Heart left ventricle (tissue), 16 donors: Measurements from ENCODE around the gene PIK3AP1. TPM values are rescaled to one million over a fixed set of nuclear protein-coding genes. Genes with fewer than 3 reads are reported as not detected.

ENCODE experiments used
- ATAC-seq, 4 donors: fragments of 200-7000 bp; cut with Tn5 transposase; one replicate each; pipeline ENCODE4 v1.9.1; 2020 to 2022; ENCODE audit warnings: moderate library complexity in 4 of 4, mild to moderate bottlenecking in 3 of 4, moderate number of reproducible peaks in 1 of 4
- DNase-seq, 5 donors: peaks; one replicate each; pipeline ENCODE4 v3.0.0-alpha.2; 2020
- H3K27ac ChIP-seq, 12 donors: fragments of 200-600 bp; sonication (generic) in 4 of 12; one replicate each; pipeline versions ENCODE4 v1.5.0 to v1.8.0; 2016 to 2022; ENCODE audit warnings: mild to moderate bottlenecking in 2 of 12
- H3K27me3 ChIP-seq, 9 donors: fragments of 200-600 bp; sonication (generic) in 2 of 9; one replicate each; pipeline versions ENCODE4 v1.5.1 to v1.8.0; 2016 to 2022; ENCODE audit warnings: mild to moderate bottlenecking in 3 of 9
- H3K36me3 ChIP-seq, 9 donors: fragments of 200-600 bp; sonication (generic) in 2 of 9; one replicate each; pipeline versions ENCODE4 v1.5.0 to v1.8.0; 2018 to 2022; ENCODE audit warnings: mild to moderate bottlenecking in 2 of 9
- H3K4me1 ChIP-seq, 12 donors: fragments of 200-600 bp; sonication (generic) in 4 of 12; one replicate each; pipeline versions ENCODE4 v1.5.0 to v1.8.0; 2016 to 2022; ENCODE audit warnings: mild to moderate bottlenecking in 3 of 12
- H3K4me3 ChIP-seq, 12 donors: fragments of 200-600 bp; sonication (generic) in 4 of 12; one replicate each; pipeline versions ENCODE4 v1.5.0 to v1.8.0; 2017 to 2022; ENCODE audit warnings: mild to moderate bottlenecking in 9 of 12, moderate library complexity in 4 of 12
- H3K9me3 ChIP-seq, 12 donors: fragments of 200-600 bp; sonication (generic) in 4 of 12; one replicate each; pipeline versions ENCODE4 v1.5.0 to v1.8.0; 2016 to 2022; ENCODE audit warnings: mild to moderate bottlenecking in 1 of 12
- CTCF ChIP-seq, 12 donors: fragments of 200-600 bp; sonication (generic) in 4 of 12; IDR thresholded peaks; one replicate each; pipeline versions ENCODE4 v1.5.0 to v1.8.0; 2018 to 2022; ENCODE audit warnings: antibody characterized with exemption in 12 of 12, mild to moderate bottlenecking in 5 of 12
- POLR2A ChIP-seq, 2 donors: fragments of 450-650 bp; IDR thresholded peaks; one replicate each; pipeline ENCODE4 v1.6.1; 2017; ENCODE audit warnings: antibody characterized with exemption in 2 of 2, mild to moderate bottlenecking in 2 of 2, moderate library complexity in 2 of 2
- WGBS, 4 donors: extraction: QIAGEN DNeasy Blood & Tissue Kit in 2 of 4; methylation state at CpG; one replicate each; pipeline versions ENCODE4 v1.1.5 to v1.1.7; 2013 to 2018; 5-methylcytosine and 5-hydroxymethylcytosine counted together
- intact Hi-C, 10 donors: fragments of 100-400 bp; cut with DNase I; formaldehyde crosslinking; loops; one replicate each; pipeline versions ENCODE4 v1.11.1 to v1.14.2; 2022
- polyA plus RNA-seq, 2 donors: library from polyadenylated mRNA; stranded (reverse); fragments of 200-250 nt; gene quantifications; one replicate each; pipeline ENCODE4 v1.2.3, GENCODE V29; 2013
- total RNA-seq, 9 donors: library from RNA; depleted of rRNA in 2 of 9; stranded (reverse); fragments of >200 nt in 2 of 9; fragmentation: NEBNext Ultra II Directional in 3 of 9; extraction: Animal tissue kit (Norgen Biotek cat#: 25700) in 3 of 9; gene quantifications; one replicate each; pipeline versions ENCODE4 v1.1.0 to v1.2.4, GENCODE V29; 2016 to 2023
- donor health status: ischemic (EF 13 %, LVEDD 7.1; RV severe dilation, severe dysfunction).
- donor health status: healthy with polysubstance abuse.
- donor health status: DM: no; HTN: yes; CAD: no.
- donor health status: DM: no; HTN: no; CAD: no.
- donor health status: ischemic (EF 25% LVEDD 6.9; RV normal size, moderate dysfunction).
- donor health status: ischemic (EF 25% LVEDD 5.7; RV mildly dilated, moderate dysfunction).
- donor health status: healthy.
- donor health status: DM: yes; HTN: yes; CAD: no.
- donor health status: ischemic (EF 35%, LVEDD 5.7; RV mildly dilated, moderate dysfunction).
- donor health status: nonischemic (EF 11% LVEDD 7.7; RV severe dilation, severe dysfunction).
- donor health status: DM: yes; HTN: yes; CAD: no.
- donor health status: PGD.
- donor health status: ischemic (EF 29% LVEDD 5.4; RV normal size, mild dysfunction).
- donor health status: nonischemic (EF 23%, LVEDD 6.1; RV moderate dilation, normal function).

The PIK3AP1 gene
- total and polyA plus RNA-seq, 11 donors, result 1.3 to 37.9 (median 4.4) TPM

DNA sequence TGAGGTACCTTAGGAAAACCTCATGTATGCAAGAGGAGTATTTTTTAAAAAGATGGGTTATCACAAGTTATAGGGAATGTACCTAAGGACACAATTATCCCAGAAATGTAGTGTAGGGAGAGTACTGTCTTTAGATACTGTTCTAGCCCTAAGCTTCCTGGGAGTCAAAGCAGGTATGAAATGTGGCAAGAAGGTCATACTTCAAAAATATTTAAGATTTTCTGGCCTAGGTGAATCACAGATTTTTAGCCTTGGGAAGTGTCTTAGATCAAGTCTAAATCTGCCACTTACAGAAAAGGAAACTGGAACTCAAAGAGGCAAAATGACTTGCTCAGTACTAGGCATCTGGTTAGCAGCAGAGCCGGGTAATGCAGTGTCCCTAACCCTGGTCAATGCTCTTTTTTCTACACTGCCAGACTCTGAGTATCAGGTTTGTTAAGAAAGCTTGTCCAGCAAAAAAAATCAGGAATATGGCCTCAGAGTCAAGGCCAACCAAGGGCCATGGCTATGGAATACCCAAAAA lies 13.9 kb downstream of the PIK3AP1 start:
- no peaks in the 10 kb centered on the region for H3K36me3 ChIP-seq
- peaks cover 0 to 77% (median 0%) of the 10 kb centered on the region in 12 donors for H3K4me1 ChIP-seq
- no peak for ATAC-seq
- no peaks in the 10 kb centered on the region for H3K27me3 ChIP-seq
- no peak overlapping the region for H3K4me3 ChIP-seq
- DNase-seq, result no peak
- 71 to 90% (median 86%) methylated on average over 1 of the region's 1 CpG for WGBS, 4 donors
- TF ChIP-seq POLR2A (IDR thresholded peaks at IDR 0.05) (no peak), CTCF (IDR thresholded peaks at IDR 0.05) (no peak)
- no peaks in the 10 kb centered on the region for H3K9me3 ChIP-seq
- peak overlapping the region in 1 of 12 donors; percentile 42 for H3K27ac ChIP-seq
- intact Hi-C loops, result no loop called here

DNA sequence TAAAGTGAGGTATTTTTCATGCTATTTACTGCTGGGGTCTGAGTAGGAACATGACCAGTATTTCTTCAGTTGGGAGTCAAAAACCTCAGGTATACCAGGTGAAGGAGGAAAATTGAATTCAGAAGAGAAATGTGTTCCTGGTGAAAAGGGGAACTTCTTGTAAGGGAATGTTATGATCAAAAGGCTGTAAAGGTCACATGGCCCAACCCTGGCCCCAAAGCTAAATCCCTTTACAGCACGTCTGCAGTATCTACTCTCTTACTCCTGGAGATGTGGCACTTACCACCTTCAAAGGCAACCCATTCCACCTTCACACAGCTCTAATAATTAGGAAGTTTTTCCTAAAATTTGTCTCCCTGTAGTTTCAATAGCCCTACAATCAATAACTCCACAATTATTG lies 15.2 kb downstream of the PIK3AP1 start:
- Histone ChIP-seq H3K4me1 (peaks cover 0 to 76% (median 0%) of the 10 kb centered on the region in 12 donors), H3K9me3 (no peaks in the 10 kb centered on the region), H3K27ac (peak overlapping the region in 1 of 12 donors; percentile 4), H3K4me3 (no peak overlapping the region), H3K36me3 (no peaks in the 10 kb centered on the region), H3K27me3 (no peaks in the 10 kb centered on the region)
- intact Hi-C loops, result no loop called here
- TF ChIP-seq CTCF (IDR thresholded peaks at IDR 0.05), result no peak
- no peak for TF ChIP-seq POLR2A (IDR thresholded peaks at IDR 0.05)
- 55 to 73% (median 72%) methylated on average over 1 of the region's 1 CpG for WGBS, 4 donors
- no peak for DNase-seq
- ATAC-seq, result no peak

DNA sequence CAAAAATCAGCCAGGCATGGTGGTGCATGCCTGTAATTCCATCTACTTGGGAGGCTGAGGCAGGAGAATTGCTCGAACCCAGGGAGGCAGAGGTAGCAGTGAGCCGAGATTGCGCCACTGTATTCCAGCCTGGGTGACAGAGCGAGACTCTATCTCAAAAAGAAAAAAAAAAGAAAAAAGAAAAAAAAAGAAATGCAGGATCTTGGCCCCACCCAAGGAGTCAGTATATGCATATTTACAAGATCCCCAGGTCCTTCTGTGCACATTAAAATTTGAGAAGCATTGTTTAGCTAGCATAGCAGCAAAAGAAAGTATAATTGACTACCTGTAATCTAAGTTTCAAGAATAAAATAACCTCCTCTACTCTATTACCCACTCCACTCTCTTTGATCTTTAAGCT lies 15.8 kb downstream of the PIK3AP1 start:
- WGBS, 4 donors, result 89 to 94% (median 92%) methylated on average over 4 of the region's 4 CpGs
- Histone ChIP-seq H3K9me3 (no peaks in the 10 kb centered on the region), H3K27ac (peak overlapping the region in 1 of 12 donors; percentile 4), H3K36me3 (no peaks in the 10 kb centered on the region), H3K27me3 (no peaks in the 10 kb centered on the region), H3K4me1 (peaks cover 0 to 77% (median 0%) of the 10 kb centered on the region in 12 donors), H3K4me3 (no peak overlapping the region)
- no peak for ATAC-seq
- no peak for TF ChIP-seq POLR2A (IDR thresholded peaks at IDR 0.05)
- no peak for TF ChIP-seq CTCF (IDR thresholded peaks at IDR 0.05)
- intact Hi-C loops, result no loop called here
- no peak for DNase-seq

DNA sequence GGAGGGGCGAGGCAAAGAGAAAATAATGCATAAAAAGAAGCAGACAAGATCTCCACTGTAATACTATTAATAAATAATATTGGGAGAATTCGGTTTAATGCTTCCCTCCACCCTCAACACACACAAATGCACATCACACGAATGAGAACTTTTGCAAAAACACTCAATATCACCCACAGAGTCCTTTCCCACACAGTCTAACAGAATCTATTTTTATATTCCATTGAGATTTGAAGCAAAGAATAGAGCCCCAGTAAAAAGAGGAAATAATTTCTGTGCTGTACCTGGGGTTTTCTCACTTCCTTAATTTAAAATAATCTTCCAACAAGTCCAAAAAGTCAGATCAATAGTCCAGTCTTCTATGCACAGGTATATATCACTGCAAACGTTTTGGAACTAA lies 17.0 kb downstream of the PIK3AP1 start:
- Histone ChIP-seq H3K9me3 (no peaks in the 10 kb centered on the region), H3K27ac (no peak overlapping the region), H3K4me1 (peaks cover 0 to 71% (median 0%) of the 10 kb centered on the region in 12 donors), H3K27me3 (no peaks in the 10 kb centered on the region), H3K4me3 (no peak overlapping the region), H3K36me3 (no peaks in the 10 kb centered on the region)
- intact Hi-C loops, result no loop called here
- 51 to 61% (median 55%) methylated on average over 4 of the region's 4 CpGs for WGBS, 4 donors
- TF ChIP-seq CTCF (IDR thresholded peaks at IDR 0.05), result no peak
- TF ChIP-seq POLR2A (IDR thresholded peaks at IDR 0.05), result no peak
- no peak for ATAC-seq
- no peak for DNase-seq
